HG03521 (cell line): Measurements from ENCODE around the gene VMP1.
"Not testable (repeated sequence)": the region's sequence is repeated elsewhere in the genome, so short reads cannot be mapped to it uniquely, and the experiment has no call there.

Source experiments
- ATAC-seq: cut with Tn5 transposase; IDR thresholded peaks from one replicate; pipeline ENCODE4 v1.9.1; 2021; ENCODE audit warnings: mild to moderate bottlenecking, moderate library complexity; ENCODE audit not compliant: unreplicated experiment

Gene VMP1

DNA sequence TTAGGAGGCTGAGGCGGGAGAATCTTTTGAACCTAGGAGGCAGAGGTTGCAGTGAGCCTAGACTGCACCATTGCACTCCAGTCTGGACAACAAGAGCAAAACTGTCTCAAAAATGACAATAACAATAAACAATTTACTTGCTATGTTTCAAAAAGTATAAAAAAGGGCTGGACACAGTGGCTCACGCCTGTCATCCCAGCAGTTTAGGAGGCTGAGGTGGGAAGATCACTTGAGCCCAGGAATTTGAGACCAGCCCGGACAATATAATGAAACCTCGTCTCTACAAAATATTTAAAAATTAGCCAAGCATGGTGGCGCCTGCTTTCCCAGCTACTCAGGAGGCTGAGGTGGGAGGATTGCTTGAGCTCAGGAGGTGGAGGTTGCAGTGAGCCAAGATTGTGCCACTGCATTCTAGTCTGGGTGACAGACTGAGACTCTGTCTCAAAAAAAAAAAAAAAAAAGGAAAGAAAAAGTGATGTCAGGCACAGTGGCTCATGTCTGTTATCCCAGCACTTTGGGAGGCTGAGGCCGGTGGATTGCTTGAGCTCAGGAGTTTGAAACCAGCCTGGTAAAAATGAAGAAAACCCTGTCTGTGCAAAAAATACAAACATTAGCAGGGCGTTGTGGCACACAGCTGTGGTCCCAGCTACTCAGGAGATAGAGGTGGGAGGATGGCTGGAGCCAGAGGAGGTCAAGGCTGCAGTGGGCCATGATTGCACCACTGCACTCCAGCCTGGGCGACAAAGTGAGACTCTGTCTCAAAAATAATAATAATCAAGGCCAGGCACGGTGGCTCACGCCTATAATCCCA, 146.7 kb downstream of the VMP1 start:
- not testable (repeated sequence) for ATAC-seq

DNA sequence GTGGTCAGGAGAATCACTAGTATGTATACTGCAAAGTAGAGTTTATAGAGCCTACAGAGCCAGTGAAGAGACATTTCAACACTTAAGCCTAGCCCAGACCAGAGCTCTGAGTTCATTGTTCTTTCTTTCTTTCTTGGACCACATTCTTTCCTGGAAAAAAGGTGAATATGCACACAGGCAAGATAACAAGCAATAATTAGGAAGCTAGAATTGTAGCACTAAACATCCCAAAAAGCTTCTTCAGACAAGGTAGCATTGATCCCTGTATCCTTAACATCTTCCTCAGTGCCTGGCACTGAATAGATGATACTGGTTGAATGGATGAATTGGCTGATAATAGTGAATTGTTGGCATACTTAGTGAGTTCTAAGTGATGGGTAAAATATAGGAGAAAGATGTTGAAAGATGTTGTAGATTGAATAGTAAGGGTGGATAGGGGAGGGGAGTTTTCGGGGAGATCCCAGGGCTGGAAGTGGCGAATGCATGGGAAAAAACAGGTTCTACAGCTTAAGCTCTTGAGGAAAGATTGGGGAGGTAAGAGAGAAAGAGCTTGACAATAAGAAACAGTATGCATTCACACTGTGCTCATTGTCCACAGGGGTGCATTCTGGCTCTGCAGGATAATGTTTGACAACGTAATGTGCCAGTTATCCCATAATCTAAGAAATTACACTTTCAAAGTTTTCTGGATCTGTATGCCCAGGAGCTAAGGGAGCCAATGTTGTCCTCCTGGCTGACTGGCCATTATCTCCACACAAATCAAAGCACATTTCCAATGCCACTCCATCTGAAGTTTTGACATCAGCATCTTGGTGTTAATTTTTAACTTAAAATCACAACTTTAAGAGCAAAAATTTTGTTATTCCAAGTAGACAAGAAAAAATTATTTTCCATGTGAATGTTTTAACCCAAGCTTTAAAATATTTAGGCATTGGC, 149.7 kb downstream of the VMP1 start:
- no peak for ATAC-seq

GRCh38 chr17:59858167-59858816, 150.8 kb downstream of the VMP1 start:
- ATAC-seq: no peak

- no peak for ATAC-seq
These were observed 151.5 kb downstream of the VMP1 start for GRCh38 chr17:59858932-59859331.

DNA sequence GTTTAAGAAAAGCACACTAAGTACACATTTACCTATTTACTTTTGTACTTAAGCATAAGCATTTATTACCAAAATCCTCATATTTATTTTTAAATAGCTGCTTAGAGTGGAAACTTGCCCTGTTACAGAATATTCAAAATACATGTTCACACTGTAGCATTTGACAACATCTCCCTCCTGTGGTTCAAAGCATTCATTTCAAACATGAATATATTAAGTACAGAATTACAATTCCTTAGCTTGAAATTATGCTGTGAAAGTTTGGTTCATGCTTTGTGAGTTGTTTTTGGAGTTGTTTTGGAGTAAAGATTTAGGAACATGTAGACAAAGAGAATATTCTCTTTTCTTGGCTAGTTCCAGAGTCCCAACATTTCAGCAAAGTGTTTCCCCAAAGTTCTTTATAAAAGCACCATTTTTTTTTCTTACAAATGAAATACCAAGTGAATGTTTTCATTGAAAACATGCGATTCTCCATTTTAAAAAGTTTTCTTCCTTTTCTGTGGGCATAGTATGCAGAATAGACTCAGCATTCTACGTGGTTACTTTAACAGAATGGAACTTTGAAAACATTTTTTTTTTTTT, 152.1 kb downstream of the VMP1 start:
- no peak for ATAC-seq

DNA sequence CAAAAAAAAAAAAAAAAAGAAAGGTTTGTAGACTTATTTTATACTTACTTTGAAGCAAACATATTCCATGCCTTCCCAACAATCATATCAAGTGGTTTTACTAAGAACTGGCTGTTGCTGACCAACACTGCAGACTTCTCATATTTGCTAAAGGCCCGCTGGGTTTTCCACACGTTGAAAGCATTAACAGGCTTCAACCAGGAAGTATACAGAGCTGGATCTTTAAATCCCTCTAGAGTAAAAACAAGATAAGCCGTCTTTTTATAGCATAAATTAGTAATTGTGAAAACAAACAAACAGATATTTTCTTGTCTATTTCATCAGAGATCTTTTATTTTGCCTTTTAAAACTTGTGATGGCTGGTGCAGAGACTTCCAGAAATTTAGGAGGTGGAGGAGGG, 156.2 kb downstream of the VMP1 start:
- no peak for ATAC-seq

DNA sequence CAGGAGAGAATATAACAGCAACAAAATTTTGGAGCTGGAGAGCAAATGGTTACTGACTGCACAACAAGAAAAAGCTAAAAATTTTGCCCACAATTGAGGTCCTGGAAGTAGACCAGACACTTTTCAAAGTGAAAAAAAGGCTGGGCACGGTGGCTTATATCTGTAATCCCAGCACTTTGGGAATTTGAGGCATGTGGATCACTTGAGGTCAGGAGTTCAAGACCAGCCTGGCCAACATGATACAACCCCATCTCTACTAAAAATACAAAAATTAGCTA, 162.4 kb downstream of the VMP1 start:
- ATAC-seq: no peak

DNA sequence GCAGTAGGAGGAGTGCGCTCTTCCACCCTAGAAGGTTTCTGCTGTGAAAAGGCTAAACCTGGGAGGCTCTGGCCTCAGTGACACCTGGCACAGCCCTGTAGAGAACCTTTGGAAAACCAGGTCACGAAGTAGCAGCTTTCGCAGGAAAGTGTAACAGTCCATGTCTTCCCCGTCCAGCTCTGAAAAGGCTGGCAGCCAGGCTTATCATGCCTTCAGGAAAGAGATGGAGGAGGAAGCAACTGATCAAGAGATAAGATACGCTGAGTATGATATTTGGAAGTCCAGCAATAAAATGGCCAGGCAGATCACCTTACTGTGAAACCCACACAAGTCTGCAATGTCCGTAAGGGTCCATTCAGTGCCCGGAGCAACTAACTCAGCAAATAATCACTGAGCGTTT, 163.0 kb downstream of the VMP1 start:
- no peak for ATAC-seq

DNA sequence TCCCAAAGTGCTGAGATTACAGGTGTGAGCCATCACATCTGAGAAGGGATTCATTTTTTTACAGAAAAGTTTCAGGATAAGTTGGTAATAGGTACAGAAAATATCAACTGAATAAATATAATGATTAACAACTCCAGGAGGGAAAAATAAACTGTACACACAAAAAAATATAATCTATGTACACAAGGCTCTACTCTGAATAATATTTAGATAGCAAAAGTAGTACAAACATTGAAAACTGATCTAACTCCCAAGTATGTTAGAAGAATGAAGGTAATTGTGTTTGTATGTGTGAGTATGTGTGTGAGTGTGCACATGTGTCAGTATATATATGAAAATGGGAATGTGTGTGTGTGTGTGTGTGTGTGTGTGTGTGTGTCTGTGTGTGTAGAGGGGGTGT, 164.9 kb downstream of the VMP1 start:
- ATAC-seq: no peak

- ATAC-seq: not testable (repeated sequence)
These were observed 166.0 kb downstream of the VMP1 start for GRCh38 chr17:59873414-59873813.

DNA sequence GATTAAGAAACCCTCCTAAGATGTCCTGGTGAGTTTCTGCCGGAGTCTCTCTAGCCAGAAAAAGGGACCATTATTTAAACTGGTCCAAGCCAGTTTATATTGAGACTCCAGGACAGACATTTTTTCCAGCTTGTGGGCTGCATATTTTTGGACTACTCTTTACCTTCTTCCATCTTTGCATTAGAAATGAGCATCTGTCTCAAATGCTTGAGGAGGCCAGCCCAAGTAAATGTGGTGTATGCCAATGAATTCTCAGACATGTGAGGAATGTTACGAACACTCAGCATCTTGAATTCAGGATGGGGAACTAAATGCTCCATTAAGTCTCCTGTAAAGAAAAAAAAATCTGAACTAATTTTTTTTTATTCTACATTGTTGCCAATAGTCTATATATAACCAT, 166.9 kb downstream of the VMP1 start:
- ATAC-seq: no peak

DNA sequence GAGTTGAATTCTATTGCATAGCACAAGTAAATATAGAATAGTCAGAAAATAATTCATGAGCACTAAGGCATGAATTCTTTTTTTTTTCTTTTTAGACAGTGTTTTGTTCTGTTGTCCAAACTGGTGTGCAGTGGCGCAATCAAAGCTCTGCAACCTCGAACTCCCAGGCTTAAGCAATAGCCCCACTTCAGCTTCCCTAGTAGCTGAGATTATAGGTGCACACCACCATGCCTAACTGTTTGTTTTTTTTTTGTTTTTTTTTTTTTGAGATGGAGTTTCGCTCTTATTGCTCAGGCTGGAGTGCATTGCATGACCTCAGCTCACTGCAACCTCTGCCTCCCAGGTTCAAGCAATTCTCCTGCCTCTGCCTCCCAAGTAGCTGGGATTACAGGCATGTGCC, 168.7 kb downstream of the VMP1 start:
- ATAC-seq: no peak

- ATAC-seq: no peak
These were observed 170.5 kb downstream of the VMP1 start for GRCh38 chr17:59877965-59878364.

- ATAC-seq: no peak
These were observed 171.2 kb downstream of the VMP1 start for GRCh38 chr17:59878624-59879023.

DNA sequence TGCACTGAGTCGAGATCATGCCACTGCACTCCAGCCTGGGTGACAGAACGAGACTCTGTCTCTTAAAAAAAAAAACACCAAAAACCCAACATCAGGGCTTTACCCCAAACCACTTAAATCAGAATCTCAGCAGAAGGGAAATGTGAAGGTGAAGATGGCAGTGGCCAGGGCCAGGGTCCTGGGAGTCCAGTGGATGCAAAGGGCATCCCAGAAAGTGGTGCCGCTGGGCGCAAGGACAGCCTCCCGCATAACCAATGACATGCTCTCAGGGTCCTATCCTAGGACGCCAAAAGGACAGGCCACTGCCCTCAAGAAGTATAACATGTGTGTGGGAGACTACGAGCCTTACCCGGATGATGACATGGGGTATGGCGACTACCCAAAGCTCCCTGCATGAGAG, 177.4 kb downstream of the VMP1 start:
- no peak for ATAC-seq

- no peak for ATAC-seq
These were observed 180.8 kb downstream of the VMP1 start for GRCh38 chr17:59888145-59888750.

DNA sequence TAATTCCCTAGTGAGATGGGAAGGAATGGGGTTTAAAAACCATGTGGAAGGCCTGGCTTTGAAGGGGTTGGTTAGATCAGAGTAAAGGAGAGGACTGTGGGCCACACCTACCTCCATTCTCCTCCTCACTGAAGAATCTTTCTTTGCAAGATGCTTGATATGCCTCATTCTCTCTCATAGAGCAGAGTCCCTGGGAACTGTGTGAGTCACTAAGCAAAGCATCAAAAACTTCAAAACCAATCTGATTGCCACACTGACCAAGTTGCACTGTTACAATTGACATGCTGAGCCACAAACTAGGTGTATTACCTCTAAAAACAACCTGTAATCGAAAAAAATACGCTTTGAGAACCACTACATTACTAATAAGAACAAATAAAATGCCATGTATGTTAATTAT, 183.3 kb downstream of the VMP1 start:
- no peak for ATAC-seq
